Superior temporal gyrus (tissue), 1 donor: ENCODE results near the gene PNMA1.

ENCODE experiments used
- DNase-seq: peaks from one replicate; pipeline ENCODE4 v3.0.0-alpha.2; 2016; ENCODE audit errors: extremely low spot score

The PNMA1 gene

GRCh38 chr14:73666583-73666982 is 47.6 kb downstream of the PNMA1 start:
- DNase-seq: no peak

- DNase-seq: no peak
Measured at GRCh38 chr14:73665130-73665529, 49.1 kb downstream of the PNMA1 start.

- no peak for DNase-seq
Measured at GRCh38 chr14:73663548-73664212, 50.5 kb downstream of the PNMA1 start.

GRCh38 chr14:73662487-73662943 is 51.7 kb downstream of the PNMA1 start:
- no peak for DNase-seq

GRCh38 chr14:73661872-73662271 is 52.3 kb downstream of the PNMA1 start:
- no peak for DNase-seq
